HFFc6 (cell line): Measurements from ENCODE around the gene PAGE4. TPM values are rescaled to one million over a fixed set of nuclear protein-coding genes. Genes with fewer than 3 reads are reported as not detected.

Experiments used
- DNase-seq: peaks from one replicate; pipeline ENCODE4 v3.0.0-alpha.2; 2018
- H3K27ac Mint-ChIP-seq: 2 replicates; pipeline ENCODE4 v1.8.0; 2020; ENCODE audit warnings: mild to moderate bottlenecking, mixed read lengths
- H3K27me3 Mint-ChIP-seq: 2 replicates; pipeline ENCODE4 v1.8.0; 2021; ENCODE audit warnings: mild to moderate bottlenecking, moderate library complexity, mixed read lengths; ENCODE audit not compliant: insufficient read depth
- H3K36me3 Mint-ChIP-seq: 2 replicates; pipeline ENCODE4 v1.8.0; 2021; ENCODE audit warnings: low read depth, mixed read lengths
- H3K4me1 Mint-ChIP-seq: 2 replicates; pipeline ENCODE4 v1.8.0; 2020; ENCODE audit warnings: low read depth, mixed read lengths
- H3K4me3 Mint-ChIP-seq: 2 replicates; pipeline ENCODE4 v1.8.0; 2020; ENCODE audit warnings: mild to moderate bottlenecking, moderate library complexity, mixed read lengths
- H3K9me3 Mint-ChIP-seq: 2 replicates; pipeline ENCODE4 v1.8.0; 2020; ENCODE audit warnings: mild to moderate bottlenecking, mixed read lengths
- CTCF ChIP-seq: fragments of 200-600 bp; sonication (generic); IDR thresholded peaks from 2 replicates; pipeline ENCODE4 v1.5.0; 2021; ENCODE audit warnings: antibody characterized with exemption, mild to moderate bottlenecking
- long read RNA-seq: library from polyadenylated mRNA; unstranded; transcript quantifications from one replicate; pipeline ENCODE4 v2.0.0, GENCODE V29; 2019
- total RNA-seq, 6 experiments: library from RNA; stranded (reverse); fragmentation: NEBNext Ultra II Directional; extraction: Animal tissue kit (Norgen Biotek cat#: 25700); gene quantifications; 2 replicates in 1 of 6; 3 replicates in 5 of 6; pipeline ENCODE4 v1.2.3, GENCODE V29; 2021

Gene PAGE4
- total RNA-seq = not detected
- long read RNA-seq = 0 reads

- no peaks in the 10 kb centered on the region for H3K27me3 Mint-ChIP-seq
- H3K4me3 Mint-ChIP-seq = no peak within 1 kb of the TSS
- no peak for TF ChIP-seq CTCF
- H3K9me3 Mint-ChIP-seq = no peaks in the 10 kb centered on the region
- H3K36me3 Mint-ChIP-seq = no peaks in the 10 kb centered on the region
- H3K4me1 Mint-ChIP-seq = no peaks in the 10 kb centered on the region
- DNase-seq = no peak
- H3K27ac Mint-ChIP-seq = no peak within 1 kb of the TSS
Measured at GRCh38 chrX:49829016-49829415, at the start of gene PAGE4. Gene PAGE4, plus strand, starts transcription at chrX:49829303. Its CDS starts 1,126 bp downstream, at chrX:49830429.

GRCh38 chrX:49784747-49785280, 44.3 kb upstream of the PAGE4 start:
- no peak for TF ChIP-seq CTCF
- Mint-ChIP-seq H3K27me3 (no peaks in the 10 kb centered on the region), H3K9me3 (no peaks in the 10 kb centered on the region), H3K27ac (no peak overlapping the region), H3K4me1 (no peaks in the 10 kb centered on the region), H3K4me3 (no peak overlapping the region), H3K36me3 (no peaks in the 10 kb centered on the region)
- no peak for DNase-seq

GRCh38 chrX:49792376-49792775, 36.7 kb upstream of the PAGE4 start:
- no peaks in the 10 kb centered on the region for H3K9me3 Mint-ChIP-seq
- no peak overlapping the region for H3K27ac Mint-ChIP-seq
- no peaks in the 10 kb centered on the region for H3K36me3 Mint-ChIP-seq
- TF ChIP-seq CTCF = no peak
- no peak overlapping the region for H3K4me3 Mint-ChIP-seq
- no peak for DNase-seq
- H3K4me1 Mint-ChIP-seq = no peaks in the 10 kb centered on the region
- H3K27me3 Mint-ChIP-seq = no peaks in the 10 kb centered on the region

- DNase-seq = no peak
- H3K4me1 Mint-ChIP-seq = no peaks in the 10 kb centered on the region
- H3K27me3 Mint-ChIP-seq = no peaks in the 10 kb centered on the region
- H3K9me3 Mint-ChIP-seq = no peaks in the 10 kb centered on the region
- no peaks in the 10 kb centered on the region for H3K36me3 Mint-ChIP-seq
- H3K27ac Mint-ChIP-seq = no peak overlapping the region
- no peak overlapping the region for H3K4me3 Mint-ChIP-seq
- no peak for TF ChIP-seq CTCF
Measured at GRCh38 chrX:49793686-49794085, 35.4 kb upstream of the PAGE4 start.

GRCh38 chrX:49799828-49800227, 29.3 kb upstream of the PAGE4 start:
- H3K4me1 Mint-ChIP-seq = no peaks in the 10 kb centered on the region
- H3K27me3 Mint-ChIP-seq = no peaks in the 10 kb centered on the region
- H3K27ac Mint-ChIP-seq = no peak overlapping the region
- no peaks in the 10 kb centered on the region for H3K36me3 Mint-ChIP-seq
- no peaks in the 10 kb centered on the region for H3K9me3 Mint-ChIP-seq
- H3K4me3 Mint-ChIP-seq = no peak overlapping the region
- no peak for DNase-seq
- no peak for TF ChIP-seq CTCF
